H1 (cell line): Measurements from ENCODE around the gene ZNF823. TPM values are rescaled to one million over a fixed set of nuclear protein-coding genes. Genes with fewer than 3 reads are reported as not detected.

Source experiments
- CTCF ChIA-PET: fragments of 300-600 bp; sonication (Branson Sonifier 250); formaldehyde crosslinking; loops from one replicate; lab custom pipeline; 2021; ENCODE audit not compliant: partially characterized antibody; lab: Charles Lee
- POLR2A ChIA-PET: fragments of 300-600 bp; sonication (Branson Sonifier 250); formaldehyde crosslinking; loops from one replicate; lab custom pipeline; 2021; ENCODE audit warnings: inconsistent platforms; ENCODE audit not compliant: partially characterized antibody; lab: Charles Lee
- DNase-seq, 2 experiments: peaks; one replicate each; pipeline versions ENCODE4 v3.0.0 to v3.0.0-alpha.2; 2010 to 2022; ENCODE audit warnings: low spot score in 2 of 2, low read depth in 1 of 2, mixed read lengths in 1 of 2
- FAIRE-seq: peaks from 2 replicates; lab custom pipeline; 2011; peaks lifted over from hg19 to GRCh38; lab: Jason Lieb, UNC
- H2AFZ ChIP-seq: 2 replicates; pipeline ENCODE4 v1.8.1; 2012; ENCODE audit warnings: low read length, inconsistent platforms
- H2AK5ac ChIP-seq: 2 replicates; pipeline ENCODE4 v1.6.1; 2013; ENCODE audit warnings: low read depth, low read length
- H2BK120ac ChIP-seq: replicated peaks from 2 replicates; pipeline ENCODE3; 2013; ENCODE audit warnings: low read depth, low read length, inconsistent platforms
- H2BK12ac ChIP-seq: 2 replicates; pipeline ENCODE4 v1.6.1; 2013; ENCODE audit warnings: low read depth, low read length
- H2BK15ac ChIP-seq: 2 replicates; pipeline ENCODE4 v1.6.1; 2013; ENCODE audit warnings: low read length
- H2BK20ac ChIP-seq: 2 replicates; pipeline ENCODE4 v1.6.1; 2013; ENCODE audit warnings: low read length
- H2BK5ac ChIP-seq: 2 replicates; pipeline ENCODE4 v1.6.1; 2013; ENCODE audit warnings: low read depth, low read length
- H3K14ac ChIP-seq: 2 replicates; pipeline ENCODE4 v1.6.1; 2013; ENCODE audit warnings: inconsistent platforms; ENCODE audit not compliant: insufficient read length
- H3K18ac ChIP-seq: 2 replicates; pipeline ENCODE4 v1.6.1; 2013; ENCODE audit warnings: low read length; ENCODE audit errors: extremely low read depth
- H3K23ac ChIP-seq: 2 replicates; pipeline ENCODE4 v1.6.1; 2013; ENCODE audit warnings: inconsistent platforms; ENCODE audit not compliant: insufficient read length
- H3K23me2 ChIP-seq: 2 replicates; pipeline ENCODE4 v1.6.1; 2013; ENCODE audit warnings: low read depth, low read length
- H3K27ac ChIP-seq: 2 replicates; pipeline ENCODE4 v1.6.1; 2011; ENCODE audit warnings: low read depth, low read length, inconsistent platforms
- H3K27me3 ChIP-seq, 4 experiments: replicated peaks in 1 of 4; 1 replicate in 1 of 4; 2 replicates in 3 of 4; pipeline versions ENCODE4 v1.6.1 to v1.8.1; 2011 to 2013; ENCODE audit warnings: low read length in 3 of 4, mild to moderate bottlenecking in 3 of 4, inconsistent platforms in 2 of 4, mixed read lengths in 2 of 4, moderate library complexity in 1 of 4; ENCODE audit not compliant: control insufficient read depth in 3 of 4, insufficient read depth in 3 of 4; ENCODE audit errors: extremely low read depth in 1 of 4
- H3K36me3 ChIP-seq, 4 experiments: 2 replicates each; pipeline versions ENCODE4 v1.6.1 to v1.8.1; 2011 to 2013; ENCODE audit warnings: mild to moderate bottlenecking in 4 of 4, low read length in 3 of 4, moderate library complexity in 2 of 4, control low read depth in 1 of 4, inconsistent platforms in 1 of 4; ENCODE audit not compliant: insufficient read depth in 4 of 4, control insufficient read depth in 2 of 4
- H3K4ac ChIP-seq: replicated peaks from 2 replicates; pipeline ENCODE3; 2013; ENCODE audit warnings: low read length, low read depth, mixed read lengths, inconsistent platforms; ENCODE audit not compliant: insufficient read length
- H3K4me1 ChIP-seq, 4 experiments: replicated peaks in 1 of 4; 1 replicate in 1 of 4; 2 replicates in 3 of 4; pipeline versions ENCODE4 v1.6.1 to v1.8.1; 2011 to 2013; ENCODE audit warnings: low read length in 3 of 4, inconsistent platforms in 2 of 4, mixed read lengths in 1 of 4; ENCODE audit not compliant: insufficient read depth in 4 of 4, control insufficient read depth in 3 of 4
- H3K4me2 ChIP-seq, 2 experiments: 2 replicates each; pipeline versions ENCODE4 v1.6.1 to v1.8.1; 2011 to 2013; ENCODE audit warnings: low read depth in 2 of 2, low read length in 2 of 2, control low read depth in 1 of 2, inconsistent platforms in 1 of 2, mild to moderate bottlenecking in 1 of 2; ENCODE audit not compliant: insufficient read depth in 1 of 2
- H3K4me3 ChIP-seq, 4 experiments: fragments of 200-600, 300-600 bp in 1 of 4; sonication (generic), shearing (Covaris generic), sonication (Bioruptor Twin) in 1 of 4; 2 replicates each; pipeline versions ENCODE4 v1.5.1 to v1.8.1; 2011 to 2016; ENCODE audit warnings: low read length in 4 of 4, low read depth in 3 of 4, control low read depth in 2 of 4, inconsistent platforms in 2 of 4, mild to moderate bottlenecking in 2 of 4, mixed read lengths in 1 of 4, moderate library complexity in 1 of 4; ENCODE audit not compliant: insufficient read depth in 2 of 4; ENCODE audit errors: extremely low read depth in 1 of 4
- H3K56ac ChIP-seq: replicated peaks from 2 replicates; pipeline ENCODE3; 2013; ENCODE audit warnings: low read depth, mild to moderate bottlenecking, mixed read lengths, low read length, inconsistent platforms; ENCODE audit not compliant: insufficient read length
- H3K79me1 ChIP-seq: 2 replicates; pipeline ENCODE4 v1.6.1; 2013; ENCODE audit warnings: low read depth, low read length, control low read depth
- H3K79me2 ChIP-seq, 2 experiments: 2 replicates each; pipeline versions ENCODE4 v1.6.1 to v1.8.1; 2012 to 2013; ENCODE audit warnings: low read length in 2 of 2, mild to moderate bottlenecking in 2 of 2, inconsistent platforms in 1 of 2; ENCODE audit not compliant: insufficient read depth in 2 of 2, control insufficient read depth in 1 of 2
- H3K9ac ChIP-seq, 4 experiments: replicated peaks in 1 of 4; 1 replicate in 1 of 4; 2 replicates in 3 of 4; pipeline versions ENCODE4 v1.6.1 to v1.8.1; 2011 to 2013; ENCODE audit warnings: low read depth in 3 of 4, low read length in 3 of 4, control low read depth in 2 of 4, mild to moderate bottlenecking in 2 of 4, moderate library complexity in 2 of 4, inconsistent platforms in 1 of 4; ENCODE audit errors: extremely low read depth in 1 of 4
- H3K9me3 ChIP-seq, 2 experiments: 2 replicates each; pipeline versions ENCODE4 v1.6.1 to v1.8.1; 2012 to 2013; ENCODE audit warnings: mild to moderate bottlenecking in 2 of 2, moderate library complexity in 2 of 2, control low read depth in 1 of 2, inconsistent platforms in 1 of 2, low read depth in 1 of 2, low read length in 1 of 2, mixed read lengths in 1 of 2; ENCODE audit not compliant: insufficient read depth in 2 of 2
- H4K20me1 ChIP-seq, 2 experiments: replicated peaks in 1 of 2; 2 replicates each; pipeline versions ENCODE3 to v1.8.1; 2011 to 2013; ENCODE audit warnings: inconsistent platforms in 2 of 2, low read length in 2 of 2, mild to moderate bottlenecking in 1 of 2; ENCODE audit not compliant: insufficient read depth in 2 of 2, control insufficient read depth in 1 of 2
- H4K5ac ChIP-seq: 2 replicates; pipeline ENCODE4 v1.6.1; 2013; ENCODE audit warnings: low read length, low read depth, mixed read lengths, inconsistent platforms; ENCODE audit not compliant: insufficient read length
- H4K8ac ChIP-seq: 2 replicates; pipeline ENCODE4 v1.8.0; 2013; ENCODE audit warnings: mild to moderate bottlenecking, moderate library complexity, low read length, inconsistent platforms; ENCODE audit not compliant: insufficient read depth; ENCODE audit errors: extremely low read depth
- H4K91ac ChIP-seq: replicated peaks from 2 replicates; pipeline ENCODE3; 2013; ENCODE audit warnings: low read length, mixed read lengths, inconsistent platforms; ENCODE audit not compliant: insufficient read length
- BACH1 ChIP-seq: IDR thresholded peaks from 2 replicates; pipeline ENCODE4 v1.6.1; 2012; ENCODE audit warnings: low read length, improper control_type of control experiment
- BCL11A ChIP-seq, 2 experiments: IDR thresholded peaks; one replicate each; pipeline ENCODE4 v1.6.1; 2011; ENCODE audit warnings: low read depth in 2 of 2, low read length in 2 of 2, mild to moderate bottlenecking in 2 of 2
- CBX5 ChIP-seq: fragments of 300-800, 300-1000 bp; sonication (generic); IDR thresholded peaks from 2 replicates; pipeline ENCODE4 v1.7.1; 2016; ENCODE audit warnings: antibody characterized with exemption, low read length, low read depth
- HDAC6 ChIP-seq: IDR thresholded peaks from one replicate; pipeline ENCODE4 v1.7.1; 2012; ENCODE audit warnings: low read depth, mild to moderate bottlenecking, inconsistent platforms, low read length, moderate library complexity
- MAFK ChIP-seq: IDR thresholded peaks from 2 replicates; pipeline ENCODE4 v1.6.1; 2012; ENCODE audit warnings: low read depth, mild to moderate bottlenecking, improper control_type of control experiment, low read length
- PHF8 ChIP-seq: fragments of 200-600 bp; sonication (generic); conservative IDR thresholded peaks from 2 replicates; pipeline ENCODE4 v1.7.1; 2012; ENCODE audit warnings: low read depth, mild to moderate bottlenecking, inconsistent platforms, low read length, moderate library complexity
- POLR2A ChIP-seq, 2 experiments: IDR thresholded peaks; 1 replicate in 1 of 2; 2 replicates in 1 of 2; pipeline ENCODE4 v1.6.1; 2011; ENCODE audit warnings: low read depth in 2 of 2, low read length in 2 of 2, mild to moderate bottlenecking in 2 of 2; ENCODE audit errors: control extremely low read depth in 1 of 2
- RAD21 ChIP-seq, 2 experiments: IDR thresholded peaks in 1 of 2; conservative IDR thresholded peaks in 1 of 2; 2 replicates each; pipeline ENCODE4 v1.6.1; 2011; ENCODE audit warnings: low read depth in 2 of 2, low read length in 2 of 2, improper control_type of control experiment in 1 of 2, inconsistent platforms in 1 of 2, mild to moderate bottlenecking in 1 of 2, moderate library complexity in 1 of 2
- RBBP5 ChIP-seq: IDR thresholded peaks from 2 replicates; pipeline ENCODE4 v1.7.1; 2012; ENCODE audit warnings: low read depth, mild to moderate bottlenecking, inconsistent platforms, low read length, moderate library complexity, borderline replicate concordance
- RFX5 ChIP-seq: IDR thresholded peaks from 2 replicates; pipeline ENCODE4 v1.6.1; 2011; ENCODE audit warnings: low read depth, low read length, improper control_type of control experiment, borderline replicate concordance
- WGBS, 2 experiments: shearing (Covaris generic) in 1 of 2; methylation state at CpG; one replicate each; pipeline versions ENCODE4 v1.1.6 to v1.1.7; 2013 to 2015; ENCODE audit warnings: low lambda C conversion rate in 2 of 2, mixed read lengths in 2 of 2, inconsistent platforms in 1 of 2, low coverage in 1 of 2, missing lambda C conversion rate in 1 of 2; ENCODE audit not compliant: insufficient replicate concordance in 2 of 2, insufficient coverage in 1 of 2, insufficient read length in 1 of 2; ENCODE audit errors: extremely low coverage in 1 of 2, missing lambda C conversion rate in 1 of 2; 5-methylcytosine and 5-hydroxymethylcytosine counted together
- polyA plus RNA-seq, 7 experiments: library from polyadenylated mRNA; depleted of rRNA in 3 of 7; stranded (reverse) in 5 of 7; unstranded in 2 of 7; fragments of >200 nt in 5 of 7; fragments of 200-250 nt in 2 of 7; gene quantifications; 1 replicate in 5 of 7; 2 replicates in 1 of 7; 4 replicates in 1 of 7; pipeline versions ENCODE4 v1.2.1 to v1.2.3, GENCODE V29; 2011 to 2013; ENCODE audit warnings: missing spikeins in 2 of 7, mixed read lengths in 2 of 7
- total RNA-seq: library from RNA; stranded (reverse); fragmentation: NEBNext Ultra II Directional; extraction: Animal tissue kit (Norgen Biotek cat#: 25700); gene quantifications from 2 replicates; pipeline ENCODE4 v1.2.1, GENCODE V29; 2021

ZNF823 gene
- total and polyA plus RNA-seq, 2 of the 8 experiments (the other 6 are each of a cell fraction or from before 2014, with no cell fraction given), result 0.73 to 2.4 TPM

- no peaks in the 10 kb centered on the region for H3K79me1 ChIP-seq
- H4K8ac ChIP-seq, result no peak overlapping the region
- peaks cover 7 to 12% of the 10 kb centered on the region in 2 experiments; a peak in 1 of 4 replicates for H3K9me3 ChIP-seq
- H2AFZ ChIP-seq, result no peak overlapping the region
- H3K4ac ChIP-seq, result no peak overlapping the region
- no peak overlapping the region for H3K14ac ChIP-seq
- no peak overlapping the region for H3K56ac ChIP-seq
- H4K91ac ChIP-seq, result no peak overlapping the region
- POLR2A ChIA-PET, result no interaction called here
- H3K9ac ChIP-seq, result no peak overlapping the region
- H4K5ac ChIP-seq, result no peak overlapping the region
- CTCF ChIA-PET, result interaction anchor here (1.4 kb wide), 1 partner anchor 90 kb away, joined by 3 read pairs; no protein-coding TSS in a partner anchor
- no peak overlapping the region for H2BK120ac ChIP-seq
- H3K18ac ChIP-seq, result no peak overlapping the region
- H2BK5ac ChIP-seq, result no peak overlapping the region
- H3K23me2 ChIP-seq, result no peaks in the 10 kb centered on the region
- no peak overlapping the region for H3K4me3 ChIP-seq
- H2BK20ac ChIP-seq, result no peak overlapping the region
- H3K36me3 ChIP-seq, result no peaks in the 10 kb centered on the region
- no peaks in the 10 kb centered on the region for H4K20me1 ChIP-seq
- no peak for FAIRE-seq
- TF ChIP-seq RBBP5 (no peak), POLR2A (IDR thresholded peaks at IDR 0.05; ENCODE audit: control extremely low read depth in 1 of 2, low read depth in 2 of 2, low read length in 2 of 2) (no peak), PHF8 (no peak), CBX5 (no peak), BACH1 (no peak), HDAC6 (no peak), RFX5 (no peak), RAD21 (IDR thresholded peaks at IDR 0.05 in 1 of 2, conservative IDR thresholded peaks at IDR 0.05 in 1 of 2; ENCODE audit: low read depth in 2 of 2, low read length in 2 of 2) (no peak), MAFK (no peak), BCL11A (IDR thresholded peaks at IDR 0.05; ENCODE audit: low read depth in 2 of 2, low read length in 2 of 2) (no peak)
- H2BK15ac ChIP-seq, result no peak overlapping the region
- H3K27ac ChIP-seq, result no peak overlapping the region
- no peak overlapping the region for H3K23ac ChIP-seq
- no peak for DNase-seq
- H3K27me3 ChIP-seq, result peaks cover 3 to 16% (median 12%) of the 10 kb centered on the region in 4 experiments
- H3K4me2 ChIP-seq, result no peak overlapping the region
- H3K4me1 ChIP-seq, result no peaks in the 10 kb centered on the region
- no peak overlapping the region for H2BK12ac ChIP-seq
- H2AK5ac ChIP-seq, result no peak overlapping the region
- no peaks in the 10 kb centered on the region for H3K79me2 ChIP-seq
- WGBS, 2 experiments, result 75% methylated on average over 1 of the region's 1 CpG; no CpG with 5 or more reads in 1 of the 2 experiments
These were observed 24.9 kb upstream of the ZNF823 start for GRCh38 chr19:11763611-11764010.
